Ishikawa (cell line): ENCODE measurements around the gene BTBD9.

Experiments
- CEBPB ChIP-seq: IDR thresholded peaks from 2 replicates; pipeline ENCODE4 v1.6.1; 2012
- NFIC ChIP-seq: IDR thresholded peaks from 2 replicates; pipeline ENCODE4 v1.6.1; 2012
- YY1 ChIP-seq: IDR thresholded peaks from 2 replicates; pipeline ENCODE4 v1.6.1; 2012; ENCODE audit warnings: low read depth
- ZBTB7A ChIP-seq: IDR thresholded peaks from 2 replicates; pipeline ENCODE4 v1.6.1; 2012; ENCODE audit warnings: low read depth

GRCh38 chr6:38636027-38636426 is 3.7 kb downstream of the BTBD9 start:
- TF ChIP-seq YY1 = no peak
- no peak for TF ChIP-seq CEBPB
- TF ChIP-seq NFIC = no peak
- TF ChIP-seq ZBTB7A = no peak
